ENCODE measurements around the gene CRNKL1.

Gene CRNKL1

DNA sequence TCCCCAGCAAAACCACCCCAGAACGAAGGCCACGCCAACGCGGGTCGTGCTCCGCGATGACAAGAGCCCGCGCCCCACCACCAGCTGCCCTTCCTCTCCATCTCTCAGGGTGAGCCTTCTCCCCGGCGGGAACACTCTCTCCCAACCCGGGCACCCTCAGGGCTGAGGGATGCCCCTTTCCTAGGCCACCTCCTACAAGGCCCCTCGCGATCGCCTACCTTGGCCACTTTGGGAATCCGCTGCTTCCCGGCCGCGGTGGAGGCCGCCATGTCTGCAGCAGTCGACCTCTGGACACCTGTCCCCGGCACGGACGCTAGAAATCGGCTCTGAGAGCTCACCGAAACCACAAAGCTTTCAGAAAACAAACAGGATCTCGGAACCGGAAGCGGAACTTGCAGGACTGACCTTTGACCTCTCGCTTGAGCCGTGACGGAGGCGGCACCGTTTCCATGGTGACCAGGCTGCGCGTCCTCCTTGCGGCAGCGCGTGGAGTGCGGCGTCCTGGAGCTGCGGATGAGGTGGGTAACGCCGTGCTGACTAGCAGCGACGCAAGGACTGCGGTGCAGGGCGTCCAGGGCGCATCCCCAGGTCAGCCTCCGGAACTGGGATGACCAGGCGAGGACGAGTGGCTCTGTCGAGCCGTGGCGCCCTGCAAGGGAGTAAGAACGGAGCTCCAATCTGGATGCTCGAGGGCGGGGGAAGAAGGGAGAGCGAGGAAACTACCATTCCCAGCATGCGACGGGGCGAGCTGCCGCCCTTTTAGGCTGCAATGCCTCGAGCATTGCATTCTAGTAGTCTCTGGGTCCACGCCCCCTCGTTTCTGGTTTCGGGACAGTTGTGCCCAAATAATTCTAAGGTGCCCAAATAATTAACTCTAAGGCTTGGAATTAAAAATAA lies at the start of gene CRNKL1, which contains the start of gene CFAP61:
CRNKL1 (minus strand) TSS at position 393 of the 897 bp plus-strand sequence; CDS start at position 269, 124 bp downstream.
CFAP61 (plus strand) TSS at position 459 of the 897 bp plus-strand sequence. CDS start 4,122 bp downstream, outside the sequence.
- peak; percentile 95 for DNase-seq

DNA sequence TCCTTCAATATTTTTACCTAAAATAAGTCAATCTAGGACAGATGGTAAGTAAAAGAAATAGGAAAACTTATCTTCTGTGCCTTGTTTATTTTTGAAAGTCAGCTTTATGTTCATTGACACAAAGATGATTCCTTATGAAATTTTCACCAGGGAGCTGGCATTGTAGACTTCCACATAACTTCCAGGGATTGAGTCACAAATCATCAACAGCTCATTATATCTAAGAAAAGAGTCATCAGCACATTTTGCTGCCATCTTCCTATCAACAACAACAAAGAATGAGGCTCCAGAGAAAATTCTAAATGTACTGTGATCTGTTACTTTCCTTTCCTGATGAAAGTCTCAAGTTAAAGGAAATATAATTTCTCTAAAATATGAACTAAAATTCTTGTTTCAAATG lies 48.6 kb upstream of the CRNKL1 start:
- no peak for DNase-seq

- DNase-seq: no peak
These were observed 44.2 kb upstream of the CRNKL1 start for GRCh38 chr20:20096421-20096820.

- DNase-seq: no peak
These were observed 43.0 kb upstream of the CRNKL1 start for GRCh38 chr20:20095114-20095872.

DNA sequence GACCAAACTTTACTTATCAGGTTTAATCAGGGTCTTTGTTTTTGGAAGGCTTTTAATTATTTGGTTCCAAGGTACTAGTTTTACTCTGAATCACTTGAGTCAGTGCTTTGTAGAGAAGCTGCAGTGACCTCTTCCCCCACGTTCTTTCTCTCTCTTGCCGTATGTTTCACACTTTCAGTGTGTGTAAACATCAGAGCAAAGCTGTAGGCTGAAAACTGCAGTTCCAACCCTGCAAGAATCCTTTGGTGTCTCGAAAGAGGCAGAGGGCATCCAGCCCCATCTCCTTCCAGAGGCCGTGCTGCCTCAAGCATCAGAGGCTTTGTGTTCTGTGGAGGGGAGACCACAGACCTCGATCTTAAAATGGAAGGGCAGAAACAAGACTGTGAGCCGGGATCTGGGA lies 42.1 kb upstream of the CRNKL1 start:
- DNase-seq: no peak

DNA sequence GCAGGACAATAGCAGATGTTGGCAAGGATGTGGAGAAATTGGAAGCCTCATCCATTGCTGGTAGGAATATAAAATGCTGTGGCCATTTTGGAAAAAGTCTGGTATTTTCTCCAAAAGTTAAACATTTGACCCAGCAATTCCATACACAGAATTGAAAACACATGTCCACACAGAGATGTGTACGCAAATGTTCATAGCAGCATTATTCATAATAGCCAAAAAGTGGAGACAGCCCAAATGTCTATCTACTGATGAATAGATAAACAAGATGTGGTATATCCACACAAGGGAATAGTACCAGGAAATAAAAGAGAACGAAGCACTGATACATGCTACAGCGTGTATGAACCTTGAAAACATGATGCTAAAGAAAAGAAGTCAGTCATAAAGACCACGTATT lies 40.6 kb upstream of the CRNKL1 start:
- DNase-seq: peak; percentile 6

DNA sequence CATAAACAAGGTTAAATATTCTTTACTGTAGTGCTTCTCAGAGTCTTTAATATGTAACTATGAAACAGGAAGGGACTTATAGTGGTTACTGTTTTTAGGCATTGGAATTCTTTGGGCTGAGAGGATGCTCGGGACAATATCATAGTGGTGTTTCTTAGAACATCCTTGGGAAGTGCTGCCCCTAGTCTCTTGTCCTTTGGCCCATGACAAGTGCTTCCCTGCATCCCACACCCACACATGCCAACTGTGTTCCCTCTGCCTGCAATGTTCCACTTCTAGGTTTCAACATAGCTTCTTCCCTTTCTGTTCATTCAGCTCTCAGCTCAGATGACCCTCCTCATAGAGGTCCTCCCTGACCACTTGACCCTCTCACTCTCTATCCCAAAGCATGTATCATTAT lies 37.7 kb upstream of the CRNKL1 start:
- no peak for DNase-seq

DNA sequence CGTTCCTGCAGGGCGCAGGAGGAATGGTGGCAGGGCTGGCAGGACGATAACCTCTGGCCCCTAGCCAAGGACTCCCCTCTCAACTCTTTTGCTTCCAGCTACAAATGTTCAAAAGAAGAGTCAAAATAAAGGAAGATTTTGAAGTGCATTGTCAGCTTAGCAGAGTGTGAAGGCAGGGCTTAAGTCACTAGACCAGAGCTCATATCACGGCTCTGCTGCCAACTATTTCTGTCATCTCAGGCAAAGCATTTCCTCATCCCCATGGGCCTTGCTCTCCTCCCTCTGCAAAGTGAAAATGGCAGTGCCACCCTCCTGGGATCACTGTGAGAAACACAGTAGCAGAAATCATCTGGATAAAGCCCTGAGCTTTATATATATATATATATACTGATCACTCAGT lies 36.8 kb upstream of the CRNKL1 start:
- DNase-seq: no peak

- no peak for DNase-seq
These were observed 33.5 kb upstream of the CRNKL1 start for GRCh38 chr20:20085812-20086211.

GRCh38 chr20:20085071-20085470 lies 32.8 kb upstream of the CRNKL1 start:
- no peak for DNase-seq

DNA sequence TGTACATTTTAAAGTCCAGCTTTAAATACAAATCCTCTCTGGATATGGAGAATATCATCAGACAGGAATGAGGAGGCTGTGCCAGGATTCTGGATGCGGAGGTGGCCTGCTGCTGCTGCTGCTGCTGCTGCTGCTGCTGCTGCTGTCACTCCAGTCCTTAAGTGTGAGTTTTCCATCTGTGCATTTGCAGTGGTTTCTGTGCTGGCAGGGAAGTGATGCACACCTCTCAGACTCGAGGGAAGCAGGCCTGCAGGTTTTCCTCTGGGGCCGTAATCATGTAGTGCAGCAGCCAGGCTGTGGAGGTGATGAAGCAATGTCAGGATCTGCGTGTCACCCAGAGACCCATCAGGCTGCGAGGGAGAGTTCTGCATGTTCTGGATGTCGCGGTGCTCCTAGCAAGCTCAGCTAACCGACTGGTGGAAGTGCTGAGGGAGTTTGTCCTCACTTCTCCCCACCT lies 32.1 kb upstream of the CRNKL1 start:
- no peak for DNase-seq

DNA sequence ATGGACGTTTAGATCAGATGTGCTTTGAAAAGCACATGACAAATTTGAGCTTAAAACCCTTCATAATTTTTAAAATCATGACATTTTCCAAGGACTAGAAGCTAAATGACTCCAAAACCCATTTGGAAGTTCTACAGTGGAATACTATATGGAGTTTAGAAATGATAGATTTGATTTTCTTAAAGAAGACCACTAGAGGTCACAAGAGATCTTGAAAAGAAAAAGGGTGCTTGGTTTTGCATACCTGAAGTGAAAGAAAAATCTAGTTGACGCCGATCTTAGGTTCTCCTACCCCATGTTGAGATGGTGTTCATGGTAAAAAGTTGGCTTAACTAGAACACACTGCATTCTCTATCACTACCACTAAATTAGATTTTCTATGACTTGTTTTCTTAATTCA lies 31.5 kb upstream of the CRNKL1 start:
- DNase-seq: peak; percentile 39

DNA sequence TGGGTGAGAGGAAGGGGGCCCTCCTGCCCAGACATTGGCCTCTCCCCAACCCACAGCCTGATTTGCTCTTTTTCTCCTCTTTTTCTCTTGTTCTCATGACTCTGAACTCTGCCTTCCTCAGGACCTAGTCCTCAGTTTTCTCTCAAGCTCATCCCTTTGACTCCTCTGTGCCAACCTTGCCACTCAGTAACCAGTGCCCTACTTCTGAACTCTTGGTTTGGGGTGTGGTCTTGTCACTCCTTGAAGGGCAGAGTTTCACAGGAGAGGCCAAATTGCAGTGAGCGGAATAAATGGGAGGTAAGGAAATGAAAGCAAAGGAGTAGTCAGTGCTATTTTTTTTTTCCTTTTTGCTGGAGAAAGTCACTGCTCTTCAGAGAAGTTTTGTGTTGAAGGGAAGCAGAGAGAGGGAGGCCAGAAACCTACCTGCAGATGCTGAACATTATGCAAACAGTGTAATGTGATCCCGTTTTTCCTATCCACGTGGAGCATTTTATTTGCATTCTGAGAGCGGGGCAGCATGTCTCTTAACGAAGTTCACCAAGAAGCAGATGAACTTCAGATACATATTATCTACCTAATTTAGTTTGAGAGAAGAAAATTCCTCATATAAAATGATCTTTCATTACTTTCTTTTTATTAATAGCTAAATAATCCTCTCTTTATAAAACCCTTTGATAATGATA lies 27.0 kb upstream of the CRNKL1 start:
- no peak for DNase-seq

- DNase-seq: no peak
These were observed 25.8 kb upstream of the CRNKL1 start for GRCh38 chr20:20078041-20078440.

GRCh38 chr20:20076297-20077065 lies 24.2 kb upstream of the CRNKL1 start:
- DNase-seq: peak; percentile 87

DNA sequence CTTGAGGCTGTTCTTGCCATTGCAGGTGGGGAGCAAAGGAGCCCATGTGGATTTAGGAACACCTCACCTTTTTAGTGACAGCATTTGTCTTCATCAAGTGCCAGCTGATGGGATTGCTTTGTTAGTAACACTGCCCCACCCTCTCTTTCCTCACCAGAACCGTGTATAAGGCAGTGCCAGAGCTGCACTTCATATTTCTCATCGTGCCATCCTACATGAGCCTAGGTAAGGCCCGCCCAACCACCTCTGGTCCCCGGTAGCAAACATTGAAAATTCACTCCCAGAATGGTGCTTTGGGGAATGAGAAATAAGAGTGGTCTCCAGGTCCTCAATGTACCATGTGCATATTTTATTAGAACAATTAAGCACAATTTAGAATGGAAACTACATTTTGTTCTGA lies 22.8 kb upstream of the CRNKL1 start:
- no peak for DNase-seq

DNA sequence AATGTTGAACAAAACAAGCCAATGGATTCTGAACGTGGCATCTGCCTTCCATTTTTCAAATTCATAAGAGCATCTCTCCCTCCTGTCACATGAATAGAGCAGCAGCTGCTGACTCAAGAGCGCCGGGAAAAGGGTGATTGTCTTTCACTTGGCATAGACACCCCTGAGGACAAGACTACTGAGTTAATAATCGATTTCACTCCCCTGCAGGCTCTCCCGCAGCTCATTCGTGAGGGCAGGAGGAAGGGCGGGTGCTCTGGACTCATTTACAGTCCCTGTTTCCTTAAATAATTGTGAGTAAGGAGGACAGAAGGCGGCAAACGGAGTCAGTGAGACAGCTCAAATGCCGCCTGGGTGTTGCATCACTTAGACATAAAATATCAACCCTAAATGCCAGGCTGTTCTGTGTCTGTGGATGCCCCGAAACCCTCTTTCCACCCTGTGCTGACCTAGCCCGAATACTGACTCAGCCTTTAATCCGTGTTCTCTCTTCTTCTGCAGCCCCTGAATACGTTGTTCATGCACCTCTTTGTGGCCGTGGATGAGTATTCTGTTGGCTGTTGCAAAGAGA lies 21.6 kb upstream of the CRNKL1 start:
- no peak for DNase-seq

- no peak for DNase-seq
These were observed 18.8 kb upstream of the CRNKL1 start for GRCh38 chr20:20070871-20071726.

DNA sequence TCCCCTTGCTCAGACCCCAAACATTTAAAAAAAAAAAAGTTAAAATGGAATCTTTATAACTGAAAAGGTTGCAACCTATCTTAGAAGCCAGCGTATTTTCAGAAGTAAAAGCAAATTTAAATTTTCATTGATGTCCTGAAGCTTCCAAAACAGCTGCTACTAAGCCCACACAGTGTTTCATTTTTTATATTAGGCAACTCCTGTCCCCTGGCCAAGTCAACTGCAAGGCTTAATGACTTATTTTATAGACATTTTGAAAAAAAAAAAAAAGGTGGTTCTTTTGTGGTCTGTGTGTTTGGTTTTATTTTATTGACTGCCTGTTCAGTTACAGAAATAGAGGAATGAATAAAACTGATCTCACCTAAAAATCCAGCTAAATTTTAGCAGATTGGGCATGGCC lies 13.1 kb upstream of the CRNKL1 start:
- no peak for DNase-seq

DNA sequence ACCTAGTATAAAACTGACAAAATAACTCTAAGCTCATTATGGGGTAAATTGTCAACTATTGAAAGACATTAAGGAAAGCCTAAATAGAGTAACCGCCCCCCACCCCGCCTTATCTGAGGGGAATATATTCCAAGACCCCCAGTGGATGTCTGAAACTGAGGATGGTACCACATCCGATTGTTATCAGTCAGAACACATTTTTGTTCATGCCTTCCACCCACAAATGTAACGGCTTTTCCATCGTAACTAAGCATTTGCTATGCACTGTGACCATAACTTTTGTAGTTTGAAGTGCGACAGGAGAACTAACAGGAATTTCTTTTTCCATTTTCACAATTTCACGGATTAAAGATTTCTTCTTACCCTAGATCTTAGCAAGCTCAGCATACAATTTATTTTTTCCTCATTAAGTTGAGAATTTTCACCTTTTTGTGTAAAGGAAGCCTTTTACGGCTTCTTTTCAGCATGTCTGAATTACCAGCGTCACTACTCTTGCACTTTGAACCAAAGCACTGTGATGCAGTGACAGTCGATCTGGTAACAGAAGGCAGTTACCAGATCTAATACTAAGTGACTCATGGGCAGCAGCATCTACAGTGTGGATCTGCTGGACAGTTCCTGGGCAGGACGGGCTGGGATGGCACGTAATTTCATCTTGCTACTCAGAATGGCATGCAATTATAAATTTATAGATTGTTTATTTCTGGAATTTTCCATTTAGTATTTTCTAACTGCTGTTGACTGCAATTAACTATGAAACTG lies 11.9 kb upstream of the CRNKL1 start:
- DNase-seq: no peak
